ENCODE data around the gene SLC16A6.
A peak's percentile ranks its signal among the peaks of the same experiment; 100 is the strongest.
"Not testable (repeated sequence)": the region's sequence is repeated elsewhere in the genome, so short reads cannot be mapped to it uniquely, and the experiment has no call there.

Gene SLC16A6

DNA sequence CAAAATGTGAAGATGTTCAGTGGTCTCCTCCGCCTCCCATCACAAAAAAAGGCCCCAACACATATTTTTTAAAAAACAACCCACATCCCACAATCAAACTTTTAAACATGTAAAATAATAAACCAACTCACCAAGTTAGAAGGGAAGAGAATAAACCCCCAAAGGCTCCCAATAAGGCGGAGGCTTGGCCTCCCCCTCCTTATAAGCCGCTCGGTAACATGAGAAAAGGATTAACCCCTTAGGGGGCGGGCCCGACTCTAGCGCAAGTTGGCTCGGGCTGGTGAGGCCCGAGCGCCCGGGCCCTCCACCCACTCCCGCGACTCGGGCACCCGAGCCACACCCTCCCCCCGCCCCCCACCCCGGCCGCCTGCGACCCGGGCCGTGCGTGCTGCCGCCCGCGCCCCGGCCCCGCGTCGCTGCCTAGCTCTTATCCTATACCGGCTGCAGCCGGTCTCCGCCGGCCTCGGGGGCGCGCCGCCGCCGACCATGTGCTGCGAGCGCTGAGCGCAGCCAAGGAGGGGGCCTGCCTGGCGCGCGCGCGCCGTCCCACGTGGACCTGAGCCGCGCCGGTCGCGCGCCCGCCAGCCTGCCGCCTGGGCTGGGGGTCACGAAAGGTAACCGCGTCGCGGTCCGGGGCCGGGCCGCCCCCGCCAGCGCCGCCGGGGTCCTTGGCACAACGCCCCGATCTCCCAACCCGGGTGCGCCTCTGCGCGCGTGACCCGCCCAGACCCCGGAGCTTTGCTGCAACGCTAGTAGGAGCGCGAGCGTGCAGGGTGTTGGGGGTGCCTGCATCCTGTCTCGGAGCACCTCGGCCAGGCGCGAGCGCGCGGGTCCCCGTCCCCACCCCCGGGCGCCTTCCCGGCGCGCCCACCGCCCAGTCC lies at the start of gene SLC16A6, which contains the start of gene ARSG:
TSS of gene SLC16A6 (minus strand) at position 173 of the 881 bp plus-strand sequence. CDS start 12,807 bp downstream, outside the sequence.
TSS of gene ARSG (plus strand) at position 541 of the 881 bp plus-strand sequence. CDS start 15,999 bp downstream, outside the sequence.
- TF ChIP-seq CTCF (IDR thresholded peaks at IDR 0.05; ENCODE audit: control insufficient read depth, extremely low read depth, insufficient read depth) = no peak
- peak within 1 kb of the TSS; percentile 58 for H3K4me3 ChIP-seq (ENCODE audit: low read depth, low read length)
- DNase-seq (ENCODE audit: low read depth) = no peak

- H3K4me3 ChIP-seq (ENCODE audit: low read depth, low read length) = no peak overlapping the region
- DNase-seq (ENCODE audit: low read depth) = no peak
- TF ChIP-seq CTCF (IDR thresholded peaks at IDR 0.05; ENCODE audit: control insufficient read depth, extremely low read depth, insufficient read depth) = no peak
Measured at GRCh38 chr17:68334393-68334792, 43.5 kb upstream of the SLC16A6 start.

DNA sequence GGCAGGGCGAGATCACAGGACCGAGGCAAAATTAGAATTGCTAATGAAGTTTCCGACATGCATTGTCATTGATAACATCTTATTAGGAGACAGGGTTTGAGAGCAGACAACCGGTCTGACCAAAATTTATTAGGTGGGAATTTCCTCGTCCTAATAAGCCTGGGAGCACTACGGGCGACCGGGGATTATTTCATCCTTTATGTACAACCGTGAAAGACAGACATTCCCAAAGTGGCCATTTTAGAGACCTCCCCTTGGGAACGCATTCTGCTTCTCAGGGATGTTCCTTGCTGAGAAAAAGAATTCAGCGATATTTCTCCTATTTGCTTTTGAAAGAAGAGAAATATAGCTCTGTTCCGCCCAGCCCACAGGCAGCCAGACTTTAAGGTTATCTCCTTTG lies 41.0 kb upstream of the SLC16A6 start:
- not testable (repeated sequence) for DNase-seq (ENCODE audit: low read depth)

GRCh38 chr17:68329331-68329730 lies 38.4 kb upstream of the SLC16A6 start:
- no peak for TF ChIP-seq CTCF (IDR thresholded peaks at IDR 0.05; ENCODE audit: control insufficient read depth, extremely low read depth, insufficient read depth)

More for the DNA sequence above, 41.0 kb upstream of the SLC16A6 start:
- not testable (repeated sequence) for H3K4me3 ChIP-seq (ENCODE audit: low read depth, low read length)

GRCh38 chr17:68328676-68329075 lies 37.7 kb upstream of the SLC16A6 start:
- no peak overlapping the region for H3K4me3 ChIP-seq (ENCODE audit: low read depth, low read length)
- TF ChIP-seq CTCF (IDR thresholded peaks at IDR 0.05; ENCODE audit: control insufficient read depth, extremely low read depth, insufficient read depth) = no peak
- no peak for DNase-seq (ENCODE audit: low read depth)

More at GRCh38 chr17:68329331-68329730, 38.4 kb upstream of the SLC16A6 start:
- DNase-seq (ENCODE audit: low read depth) = no peak
- H3K4me3 ChIP-seq (ENCODE audit: low read depth, low read length) = no peak overlapping the region

- no peak for DNase-seq (ENCODE audit: low read depth)
- no peak overlapping the region for H3K4me3 ChIP-seq (ENCODE audit: low read depth, low read length)
- TF ChIP-seq CTCF (IDR thresholded peaks at IDR 0.05; ENCODE audit: control insufficient read depth, extremely low read depth, insufficient read depth) = no peak
Measured at GRCh38 chr17:68327823-68328557, 37.1 kb upstream of the SLC16A6 start.

GRCh38 chr17:68326681-68327080 lies 35.8 kb upstream of the SLC16A6 start:
- TF ChIP-seq CTCF (IDR thresholded peaks at IDR 0.05; ENCODE audit: control insufficient read depth, extremely low read depth, insufficient read depth) = no peak
- no peak overlapping the region for H3K4me3 ChIP-seq (ENCODE audit: low read depth, low read length)
- no peak for DNase-seq (ENCODE audit: low read depth)
